Measurements from ENCODE around the gene C22orf31. TPM values are rescaled to one million over a fixed set of nuclear protein-coding genes. Genes with fewer than 3 reads are reported as not detected.

The C22orf31 gene
- total RNA-seq, 1 experiment from 2014 or later, result not detected

- Histone ChIP-seq H3K79me2 (ENCODE audit: insufficient read depth, low read length) (peaks cover 15% of the 10 kb centered on the region; the same call in 1 of the 2 replicates), H3K9me2 (ENCODE audit: insufficient read depth) (no peaks in the 10 kb centered on the region), H3K9me3 (ENCODE audit: control insufficient read depth in 1 of 2, insufficient read depth in 1 of 2, low read depth in 1 of 2, low read length in 2 of 2) (no peaks in the 10 kb centered on the region), H3K9ac (ENCODE audit: low read length) (peak overlapping the region; percentile 68), H3K4me1 (ENCODE audit: control insufficient read depth in 1 of 2, insufficient read depth in 2 of 2, low read length in 2 of 2) (peaks cover 52 to 64% of the 10 kb centered on the region in 2 experiments), H3K4me3 (replicated peaks in 1 of 2; ENCODE audit: low read depth in 1 of 2, low read length in 2 of 2) (peak overlapping the region; percentile 45 to 57), H3K27ac (ENCODE audit: low read depth, low read length) (peak overlapping the region; percentile 97), H3K27me3 (ENCODE audit: insufficient read depth, low read length) (no peaks in the 10 kb centered on the region), H4K20me1 (ENCODE audit: insufficient read depth) (no peaks in the 10 kb centered on the region), H2AFZ (ENCODE audit: low read depth, low read length, poor library complexity, severe bottlenecking) (no peak overlapping the region), H3K4me2 (ENCODE audit: low read length) (peak overlapping the region; percentile 80), H3K36me3 (ENCODE audit: control insufficient read depth in 1 of 2, insufficient read depth in 2 of 2, low read length in 2 of 2) (no peaks in the 10 kb centered on the region)
- ATAC-seq, result peak; percentile 75
- POLR2A ChIA-PET, result interaction anchor here (0.8 to 2.5 kb wide), 6 partner anchors 27 to 231 kb away, joined by 3 to 16 read pairs (median 4); partner anchors contain the start of genes XBP1 and ZNRF3
- BruUV-seq (replicated peaks), result TSS peak; percentile 92
- no peak for TF ChIP-seq ZBTB33 (IDR thresholded peaks at IDR 0.05; ENCODE audit: extremely low read depth, insufficient replicate concordance, low read length)
- peak; percentile 83 for TF ChIP-seq JUND (IDR thresholded peaks at IDR 0.05)
- no peak for TF ChIP-seq ELF1 (IDR thresholded peaks at IDR 0.05; ENCODE audit: borderline replicate concordance, low read depth)
- peak; percentile 44 for TF ChIP-seq EGR1 (IDR thresholded peaks at IDR 0.05; ENCODE audit: low read depth)
- TF ChIP-seq SP1 (IDR thresholded peaks at IDR 0.05; ENCODE audit: low read depth), result peak; percentile 83
- no peak for TF ChIP-seq ATF3 (IDR thresholded peaks at IDR 0.05)
- TF ChIP-seq RAD21 (IDR thresholded peaks at IDR 0.05; ENCODE audit: low read depth), result peak; percentile 2; the same call in 1 of the 2 replicates
- peak; percentile 50 for TF ChIP-seq POLR2AphosphoS5 (IDR thresholded peaks at IDR 0.05; ENCODE audit: low read depth, low read length)
- TF ChIP-seq ZNF274 (IDR thresholded peaks at IDR 0.05; ENCODE audit: low read depth, low read length), result no peak
- TF ChIP-seq MAX (IDR thresholded peaks at IDR 0.05), result peak; percentile 78
- TF ChIP-seq TCF7L2 (IDR thresholded peaks at IDR 0.05; ENCODE audit: borderline replicate concordance, extremely low read depth, insufficient read depth, insufficient read length), result peak; percentile 82
- TF ChIP-seq SIN3A (IDR thresholded peaks at IDR 0.05; ENCODE audit: low read depth), result no peak
- peak; percentile 79 for TF ChIP-seq FOSL1 (IDR thresholded peaks at IDR 0.05; ENCODE audit: low read depth)
- TF ChIP-seq ZFX (IDR thresholded peaks at IDR 0.05), result peak; percentile 32; the same call in 1 of the 2 replicates
- peak in 2 of 3 experiments; percentile 1 to 25; a peak in 1 of 6 replicates for TF ChIP-seq CTCF (IDR thresholded peaks at IDR 0.05 in 2 of 3, conservative IDR thresholded peaks at IDR 0.05 in 1 of 3; ENCODE audit: borderline replicate concordance in 1 of 3, insufficient read depth in 1 of 3, low read depth in 2 of 3, low read length in 2 of 3)
- CTCF ChIA-PET, result interaction anchor here (1.3 to 2.0 kb wide), 3 partner anchors 9 to 175 kb away, joined by 4 to 26 read pairs (median 7); no protein-coding TSS in a partner anchor
- intact Hi-C loops (cut with micrococcal nuclease), result loop anchor here (1.0 to 2.0 kb wide), 3 partner anchors 55 to 148 kb away; partner anchors contain the start of gene ZNRF3
- peak; percentile 97 for DNase-seq (ENCODE audit: low read depth, low spot score)
- RAD21 ChIA-PET (ENCODE audit: low non-redundant PET in 1 of 2, low total read pairs in 2 of 2, uncharacterized antibody in 2 of 2, unreplicated experiment in 2 of 2), result interaction anchor here (0.9 to 2.0 kb wide), 9 partner anchors 8 to 176 kb away, joined by 3 to 12 read pairs (median 5); partner anchors contain the start of gene ZNRF3 (in 1 of the 2)
These were observed 30.2 kb downstream of the C22orf31 start for GRCh38 chr22:29031227-29032011.

Measured in HCT116 (cell line).